ENCODE results near the gene CYP39A1.
"Not testable (repeated sequence)": the region's sequence is repeated elsewhere in the genome, so short reads cannot be mapped to it uniquely, and the experiment has no call there.

Gene CYP39A1

DNA sequence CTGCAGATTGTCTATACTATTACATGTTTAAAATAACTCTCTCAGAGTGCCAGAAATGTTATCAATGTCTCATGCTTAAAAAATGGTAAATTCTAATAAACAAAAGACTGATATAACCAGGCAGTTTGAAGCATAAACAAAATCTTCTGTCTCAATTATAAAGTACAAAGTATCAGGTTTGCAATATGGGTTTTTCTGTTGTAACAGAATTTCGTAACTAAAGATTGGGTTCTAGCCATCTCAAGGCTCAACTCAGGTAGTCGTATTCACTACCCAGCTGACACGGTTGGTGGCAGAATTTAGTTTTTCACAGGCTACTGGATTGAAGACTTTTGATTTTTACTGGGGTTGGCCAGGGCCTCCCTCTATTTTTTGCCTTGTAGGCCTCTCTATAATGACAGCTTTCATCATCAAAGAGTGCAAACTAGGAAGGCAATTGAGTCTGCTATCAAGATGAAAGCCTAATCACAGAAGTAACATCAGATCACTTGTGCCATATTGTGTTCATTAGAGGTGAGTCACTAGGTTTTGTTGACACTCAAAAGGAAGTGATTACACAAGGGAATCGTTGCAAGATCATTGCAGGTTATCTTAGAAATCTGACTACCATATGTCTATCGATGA, 3.6 kb downstream of the CYP39A1 start:
- no peak for DNase-seq

GRCh38 chr6:46648108-46648507, 4.5 kb downstream of the CYP39A1 start:
- DNase-seq: not testable (repeated sequence)

GRCh38 chr6:46645265-46645664, 7.4 kb downstream of the CYP39A1 start:
- DNase-seq: no peak

DNA sequence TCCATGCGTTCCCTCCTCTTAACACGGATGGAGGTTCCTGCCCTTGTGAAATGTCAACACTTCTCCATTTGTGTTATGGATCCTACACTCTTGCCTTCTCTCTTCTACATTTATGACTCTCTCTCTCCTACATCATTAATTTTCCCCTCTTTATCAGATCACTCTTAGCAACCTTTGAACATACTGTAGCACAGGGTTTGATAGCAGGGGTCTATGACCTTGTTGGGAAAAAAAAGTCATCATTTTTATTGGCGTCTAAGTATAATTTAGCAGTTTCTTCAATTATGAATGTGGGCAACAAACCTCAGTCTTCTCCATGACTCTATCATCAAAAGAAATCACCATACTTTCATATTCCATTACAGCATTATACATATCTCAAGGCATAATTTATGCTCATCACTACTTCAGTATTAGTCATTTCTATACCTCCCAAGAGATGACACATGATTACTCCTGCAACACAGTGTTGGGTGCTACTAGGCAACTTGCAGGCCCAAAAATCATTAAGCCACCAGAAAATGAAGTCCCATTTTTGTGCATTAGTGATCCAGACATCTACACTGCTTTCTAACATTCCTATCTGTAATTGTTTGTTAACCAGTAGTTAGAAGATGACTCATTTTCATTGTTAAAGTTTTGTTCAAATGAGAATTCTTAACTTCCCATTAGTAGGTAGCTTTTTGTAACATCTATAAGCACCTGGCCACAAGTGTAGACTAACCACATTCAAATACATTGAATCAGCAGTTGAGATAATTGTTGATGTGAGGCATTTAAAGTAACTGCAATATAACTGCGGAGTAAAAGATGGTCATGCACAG, 9.5 kb downstream of the CYP39A1 start:
- no peak for DNase-seq

- DNase-seq: no peak
Measured at GRCh38 chr6:46638650-46639049, 14.0 kb downstream of the CYP39A1 start.

DNA sequence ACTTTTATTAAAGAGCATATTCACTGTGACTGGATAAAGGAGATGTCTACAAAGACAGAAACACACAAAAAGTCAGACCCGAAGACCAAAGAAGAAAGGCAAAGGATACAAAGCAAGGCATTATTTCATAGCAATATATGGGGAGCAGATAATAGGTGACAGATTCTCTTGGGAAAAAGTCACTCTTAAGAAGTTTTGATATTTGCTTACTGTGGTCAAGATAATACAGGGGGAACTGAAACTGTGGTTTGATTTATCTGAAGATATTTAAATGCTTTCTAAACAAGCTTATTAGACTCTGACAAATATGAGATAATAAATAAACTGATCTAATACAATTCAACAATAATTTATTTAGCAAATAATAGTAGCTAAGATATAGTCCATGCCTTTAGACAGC, 14.7 kb downstream of the CYP39A1 start:
- no peak for DNase-seq

DNA sequence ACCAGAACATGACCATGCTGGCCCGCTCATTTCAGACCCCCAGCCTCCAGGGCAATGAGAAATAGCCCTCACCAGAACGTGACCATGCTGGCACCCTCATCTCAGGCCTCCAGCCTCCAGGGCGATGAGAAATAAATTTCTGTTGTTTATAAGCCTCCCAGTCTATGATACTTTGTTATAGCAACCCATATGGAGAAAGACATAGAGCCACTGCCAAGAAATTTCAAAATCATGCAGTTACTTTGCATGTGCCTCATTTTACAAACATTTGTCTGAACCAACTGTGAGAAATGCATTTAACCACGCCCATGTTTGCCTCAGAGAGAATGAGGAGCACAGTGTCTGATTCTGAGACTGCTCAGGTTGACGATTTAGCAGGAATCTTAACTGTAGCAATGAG, 15.5 kb downstream of the CYP39A1 start:
- no peak for DNase-seq

- no peak for DNase-seq
Measured at GRCh38 chr6:46635462-46635861, 17.2 kb downstream of the CYP39A1 start.

DNA sequence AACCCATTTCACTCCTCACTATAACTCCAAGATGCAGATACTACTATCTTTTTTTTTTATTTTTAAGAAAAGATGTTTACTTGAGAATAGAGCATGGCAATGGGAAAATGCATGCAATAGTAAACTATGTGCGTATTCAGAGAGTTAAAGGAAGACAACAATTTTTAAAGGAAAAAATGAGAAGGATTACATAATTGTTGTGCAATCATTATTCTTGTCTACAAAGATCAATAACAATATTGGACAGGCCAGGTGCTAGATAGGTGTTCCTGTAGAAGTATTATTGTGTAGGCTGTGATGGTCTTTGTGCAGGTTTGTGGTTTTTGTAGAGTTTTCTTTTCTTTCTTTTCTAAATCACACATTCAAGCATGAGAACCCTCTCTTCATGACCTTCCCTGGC, 20.6 kb downstream of the CYP39A1 start:
- DNase-seq: no peak

DNA sequence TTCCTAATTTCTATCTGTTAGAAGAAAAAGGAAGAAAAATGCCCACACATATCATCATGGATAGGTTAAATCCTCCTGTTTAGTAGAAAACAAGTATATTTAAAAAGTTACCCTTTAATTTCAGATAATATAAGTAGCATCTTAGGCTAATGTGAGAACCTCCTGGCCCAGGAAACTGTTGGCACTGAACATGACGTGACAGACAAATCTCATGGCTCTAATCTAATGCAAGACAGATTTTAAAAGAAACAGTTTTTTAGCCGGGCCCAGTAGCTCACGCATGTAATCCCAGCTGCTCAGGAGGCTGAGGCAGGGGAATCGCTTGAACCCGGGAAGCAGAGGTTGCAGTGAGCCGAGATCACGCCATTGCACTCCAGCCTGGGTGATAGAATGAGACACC, 22.9 kb downstream of the CYP39A1 start:
- no peak for DNase-seq

DNA sequence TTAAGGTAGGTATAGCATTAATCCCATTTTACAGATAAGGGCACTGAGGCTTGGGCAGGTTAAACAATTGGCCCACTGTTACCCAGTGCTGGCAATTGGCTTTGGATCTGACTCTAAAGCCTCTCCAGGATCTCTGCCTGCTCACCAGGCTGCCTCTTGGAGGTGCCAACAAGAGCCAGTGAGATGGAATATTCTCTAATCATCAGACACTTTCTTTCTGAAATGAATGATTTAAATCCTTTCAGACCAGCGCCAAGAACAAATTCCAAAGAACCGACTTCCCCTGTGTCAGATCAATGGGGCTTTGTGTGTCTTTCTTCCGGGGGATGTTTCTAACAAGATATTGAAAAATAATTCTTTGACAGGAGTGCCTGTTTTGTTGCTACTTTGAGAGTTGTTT, 23.6 kb downstream of the CYP39A1 start:
- DNase-seq: no peak

DNA sequence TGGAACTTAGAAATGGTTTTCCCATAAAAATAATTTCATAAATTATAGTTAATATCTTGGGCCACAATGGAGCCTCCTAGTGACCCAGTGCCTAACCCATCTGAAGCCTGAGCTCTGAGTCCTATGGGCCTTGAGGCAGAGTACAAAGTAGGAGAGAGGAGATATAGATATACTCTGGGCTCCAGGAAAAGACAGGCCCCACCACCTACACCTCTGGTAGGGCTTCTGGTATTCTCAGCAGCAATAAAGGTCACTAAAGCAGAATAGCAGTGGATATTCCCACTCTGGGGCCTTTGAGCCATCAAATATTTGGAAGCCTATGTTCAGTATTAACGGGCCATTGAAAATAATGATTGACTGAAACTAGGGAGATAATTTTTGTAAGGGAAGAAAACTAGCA, 24.1 kb downstream of the CYP39A1 start:
- no peak for DNase-seq

DNA sequence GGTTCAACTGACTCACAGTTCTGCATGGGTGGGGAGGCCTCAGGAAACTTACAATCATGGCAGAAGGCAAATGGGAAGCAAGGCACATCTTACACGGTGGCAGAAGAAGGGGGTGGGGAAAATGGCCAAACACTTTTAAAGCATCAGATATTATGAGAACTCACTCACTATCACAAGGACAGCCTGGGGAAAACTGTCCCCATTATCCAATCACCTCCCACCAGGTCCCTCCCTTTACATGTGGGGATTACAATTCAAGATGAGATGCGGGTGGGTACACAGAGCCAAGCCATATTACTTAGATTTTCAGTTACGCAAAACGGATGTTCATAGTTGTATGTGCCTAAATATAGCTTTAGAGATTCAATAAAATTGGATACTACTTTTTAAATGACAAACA, 25.6 kb downstream of the CYP39A1 start:
- DNase-seq: no peak

DNA sequence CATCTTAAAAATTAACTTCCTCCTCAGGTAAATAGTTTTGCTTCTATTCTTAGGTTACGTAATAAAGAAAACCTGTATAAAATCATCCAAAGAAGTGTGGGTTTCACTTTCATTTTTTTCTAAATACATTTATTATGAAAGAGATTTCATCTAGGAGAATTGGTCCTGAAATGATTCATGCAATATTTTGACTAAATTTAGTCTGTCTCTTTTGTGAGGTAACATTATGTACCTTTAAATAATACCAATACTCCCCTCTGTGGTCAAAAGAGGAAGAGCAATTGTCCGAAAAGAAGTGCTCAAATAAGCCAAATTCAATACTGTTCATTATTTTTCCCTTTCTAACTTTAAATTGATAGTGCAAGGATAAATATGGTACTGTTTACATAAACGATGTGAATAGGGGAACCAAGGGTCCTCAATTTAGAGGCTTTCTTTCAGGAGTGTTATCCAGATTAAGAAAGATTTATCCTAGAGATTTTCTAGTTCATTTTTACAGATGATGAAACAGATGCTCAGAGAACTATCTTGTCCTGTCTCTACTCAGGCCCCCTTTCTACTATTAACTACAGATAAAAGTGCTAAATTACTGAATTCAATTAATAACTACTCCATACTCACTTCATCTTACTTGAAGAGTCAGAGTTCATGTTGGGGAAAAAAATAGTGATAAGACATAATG, 26.2 kb downstream of the CYP39A1 start:
- no peak for DNase-seq

DNA sequence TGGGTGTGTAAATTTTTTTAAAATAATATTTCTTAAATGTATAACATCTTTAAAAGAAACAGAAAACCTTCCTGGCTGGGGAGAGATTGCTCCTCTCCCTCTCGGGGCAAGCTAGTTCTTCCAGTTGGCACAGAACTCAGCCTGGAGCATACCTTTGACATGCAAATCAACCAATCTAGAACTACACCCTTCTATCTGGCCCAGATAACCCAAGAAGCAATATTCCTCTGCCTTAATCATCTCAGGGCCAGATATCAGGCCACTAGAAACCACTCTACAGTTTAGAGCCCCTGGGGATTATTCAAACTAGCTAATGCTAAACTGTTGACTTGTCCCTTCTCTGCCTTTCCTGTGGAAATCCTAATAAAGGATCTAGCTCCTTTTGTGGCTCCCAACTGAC, 33.9 kb downstream of the CYP39A1 start:
- DNase-seq: no peak

DNA sequence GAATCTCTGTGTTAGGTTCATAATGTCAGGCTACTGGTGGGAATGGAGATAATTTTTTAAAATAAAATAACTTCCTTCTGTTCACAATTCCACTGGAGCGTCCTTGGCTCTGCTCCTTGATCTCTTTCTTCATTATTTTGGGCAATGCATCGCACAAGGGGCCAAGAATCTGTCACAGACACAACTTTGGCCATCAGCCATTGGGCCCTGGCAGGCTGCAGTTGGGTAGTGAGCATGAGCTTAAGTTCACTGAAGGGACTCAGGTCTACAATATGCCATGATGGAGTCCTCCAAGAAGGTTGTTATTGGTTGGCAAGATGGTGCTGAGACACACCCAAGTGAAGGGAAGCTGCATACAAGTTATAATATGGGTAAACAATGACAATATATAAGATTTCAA, 40.0 kb downstream of the CYP39A1 start:
- DNase-seq: no peak

DNA sequence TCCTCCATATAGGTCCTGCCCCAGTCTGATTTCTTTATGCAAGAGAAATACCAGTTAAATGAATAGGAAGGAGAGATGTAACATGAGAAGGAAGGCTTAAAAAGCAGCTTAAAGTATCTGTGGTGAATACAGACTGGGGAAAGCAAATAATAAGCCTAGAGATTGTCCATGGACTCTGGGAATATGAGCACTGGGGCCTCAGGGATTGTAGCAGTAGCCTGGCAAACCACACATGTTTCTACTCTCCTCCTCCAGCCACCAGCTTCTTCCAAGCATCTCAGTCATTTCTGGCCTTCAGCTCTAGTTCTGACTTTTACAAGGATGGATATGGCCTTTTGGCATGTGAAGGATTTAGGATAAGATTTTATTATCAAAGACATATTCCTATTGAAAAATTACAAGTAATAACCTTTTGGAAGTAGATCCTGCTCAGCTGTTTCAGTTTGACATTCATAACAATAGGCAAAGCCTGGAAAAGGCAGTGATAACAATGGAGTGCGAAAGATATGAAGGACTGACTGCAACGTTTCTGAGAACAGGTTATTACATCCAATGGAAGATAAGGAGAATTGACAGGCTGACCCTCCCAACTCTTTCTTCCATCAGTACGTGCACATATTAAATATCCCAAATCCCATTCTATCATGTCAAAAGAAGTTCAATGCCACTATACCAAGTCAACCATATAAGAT, 41.6 kb downstream of the CYP39A1 start:
- DNase-seq: no peak

DNA sequence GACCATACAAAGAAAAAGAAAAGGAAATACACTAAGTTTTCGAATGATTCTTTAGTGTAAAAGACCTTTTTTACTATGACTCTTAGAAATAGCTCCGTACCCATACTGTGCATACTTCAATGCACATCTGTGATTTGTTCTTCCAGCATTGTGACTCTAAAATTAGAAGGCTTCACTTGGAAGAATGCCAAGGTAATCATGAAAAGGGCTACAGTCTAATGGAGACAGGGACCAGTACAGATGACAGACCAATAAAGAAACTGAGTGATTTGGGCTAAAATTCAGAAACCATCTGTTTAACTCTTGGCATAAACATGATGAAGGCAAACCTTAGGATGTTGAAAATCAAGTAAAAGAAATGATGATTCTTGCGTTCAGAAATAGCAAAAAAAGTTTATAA, 46.3 kb downstream of the CYP39A1 start:
- DNase-seq: no peak

DNA sequence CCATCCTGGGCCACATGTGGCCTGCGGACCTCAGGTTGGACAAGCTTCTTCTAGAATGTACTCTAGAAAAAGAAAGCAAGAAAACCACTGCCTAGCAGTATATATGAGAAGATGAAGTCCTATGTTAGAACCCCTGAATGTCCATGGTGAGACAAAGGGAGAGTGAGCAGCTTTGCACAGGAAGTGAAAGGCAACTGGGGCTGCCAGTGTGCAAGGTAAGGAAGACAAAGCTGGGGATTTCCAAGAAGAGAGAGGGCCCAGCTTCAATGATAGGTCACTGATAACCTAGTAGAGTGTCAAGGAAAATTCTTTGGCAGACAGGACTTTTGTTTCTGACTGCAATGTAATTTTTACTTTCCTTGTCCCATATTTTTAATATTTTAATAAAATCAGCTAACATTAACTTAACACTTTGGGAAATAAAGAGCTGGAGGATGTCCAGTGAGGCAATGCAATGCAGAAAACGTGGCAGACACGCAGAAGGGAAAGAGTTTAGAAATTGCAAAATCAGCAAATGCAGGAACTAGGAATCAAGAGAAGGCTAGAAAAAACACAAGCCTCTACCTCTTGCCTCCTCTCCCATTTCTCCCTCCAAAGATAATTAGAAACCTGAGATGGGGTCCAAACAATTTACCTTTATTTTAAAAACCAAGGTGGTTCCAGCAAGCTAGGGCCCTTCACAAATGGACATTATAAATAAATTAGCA, 47.4 kb downstream of the CYP39A1 start:
- no peak for DNase-seq

DNA sequence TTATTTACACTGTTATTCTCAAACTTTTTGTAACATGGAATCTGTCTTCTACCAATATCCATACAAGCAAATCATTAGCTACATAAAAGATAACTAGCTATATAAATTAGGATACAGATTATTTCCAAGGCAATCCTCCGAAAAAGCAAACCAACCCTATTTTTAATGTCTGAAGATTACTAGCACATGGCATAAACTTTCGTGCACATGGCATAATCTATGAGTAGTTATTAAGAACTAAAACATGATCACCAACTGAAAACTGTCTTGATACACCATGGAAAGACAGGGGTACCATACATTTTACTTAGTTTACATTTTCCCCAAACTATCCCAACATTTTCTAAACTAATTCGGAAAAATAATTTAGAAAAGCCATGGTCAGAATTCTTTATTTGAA, 54.4 kb downstream of the CYP39A1 start:
- no peak for DNase-seq

DNA sequence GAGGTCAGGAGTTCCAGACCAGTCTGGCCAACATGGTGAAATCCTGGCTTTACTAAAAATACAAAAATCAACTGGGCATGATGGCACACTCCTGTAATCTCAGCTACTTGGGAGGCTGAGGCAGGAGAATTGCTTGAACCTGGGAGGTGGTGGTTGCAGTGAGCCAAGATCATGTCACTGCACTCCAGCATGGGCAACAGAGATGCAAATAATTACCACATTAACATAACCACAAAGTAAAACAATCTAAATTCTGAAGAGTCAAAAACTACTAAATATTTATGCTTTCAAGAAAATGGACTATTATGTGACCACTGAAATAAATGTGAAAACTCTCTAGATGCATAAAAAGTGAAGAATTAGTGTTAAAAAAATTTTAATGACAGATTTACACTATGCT, 59.9 kb downstream of the CYP39A1 start:
- DNase-seq: no peak

GRCh38 chr6:46592046-46592445, 60.6 kb downstream of the CYP39A1 start:
- no peak for DNase-seq

GRCh38 chr6:46590765-46591164, 61.9 kb downstream of the CYP39A1 start:
- no peak for DNase-seq
